Activated T-helper 1 cell treated with anti-CD3 and anti-CD28 coated beads, Interleukin-12 subunit alpha, Interleukin-12 subunit beta, Interleukin-2, Interleukin-4 antibody, amounts not matched to agents 30 ng/mL and 10 ng/mL and 1 ng/mL, durations not matched to agents 14 hours and 24 hours and 36 hours (primary cell): ENCODE results near the gene GPR31. TPM values are rescaled to one million over a fixed set of nuclear protein-coding genes. Genes with fewer than 3 reads are reported as not detected.
"Not testable (repeated sequence)": the region's sequence is repeated elsewhere in the genome, so short reads cannot be mapped to it uniquely, and the experiment has no call there.

ENCODE experiments used
- DNase-seq: peaks from one replicate; pipeline ENCODE4 v3.0.0; 2021; ENCODE audit warnings: low spot score
- H3K27ac Mint-ChIP-seq: one replicate; pipeline ENCODE4 v1.8.0; 2021; ENCODE audit warnings: mild to moderate bottlenecking, mixed read lengths
- H3K27me3 Mint-ChIP-seq: one replicate; pipeline ENCODE4 v1.8.0; 2022; ENCODE audit warnings: mild to moderate bottlenecking, moderate library complexity, mixed read lengths; ENCODE audit not compliant: insufficient read depth
- H3K36me3 Mint-ChIP-seq: one replicate; pipeline ENCODE4 v1.8.0; 2021; ENCODE audit warnings: low read depth, mixed read lengths
- H3K4me1 Mint-ChIP-seq: one replicate; pipeline ENCODE4 v1.8.0; 2021; ENCODE audit warnings: low read depth, mixed read lengths
- H3K4me3 Mint-ChIP-seq: one replicate; pipeline ENCODE4 v1.8.0; 2021; ENCODE audit warnings: mild to moderate bottlenecking, moderate library complexity, mixed read lengths
- H3K9me3 Mint-ChIP-seq: one replicate; pipeline ENCODE4 v1.8.0; 2021; ENCODE audit warnings: mixed read lengths
- intact Hi-C: fragments of 100-400 bp; cut with micrococcal nuclease; formaldehyde crosslinking; loops from one replicate; pipeline ENCODE4 v1.15.1; 2024
- total RNA-seq: library from RNA; stranded (reverse); gene quantifications from 2 replicates; pipeline ENCODE4 v1.2.3, GENCODE V29; 2022

GPR31 gene
- total RNA-seq, 1 donor from 2014 or later: not detected

DNA sequence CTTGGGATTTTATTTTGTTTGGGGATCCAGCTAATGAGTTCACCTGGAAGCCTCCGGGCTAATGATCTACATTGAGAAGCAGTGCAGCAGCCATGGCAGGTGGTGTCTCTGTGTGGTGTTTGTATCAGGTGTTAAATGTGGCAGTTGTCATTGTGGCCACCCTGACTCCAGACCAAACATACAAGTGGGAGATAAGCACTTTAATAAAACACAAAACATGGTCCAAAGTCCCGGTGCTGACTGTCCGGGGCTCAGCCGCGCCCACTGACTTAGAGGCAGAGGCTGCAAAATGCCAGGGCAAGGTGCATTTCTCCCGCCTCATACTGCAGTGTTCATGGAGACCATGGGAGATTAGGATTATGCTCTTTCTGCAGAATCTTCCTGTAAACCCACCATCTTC lies 23.6 kb upstream of the GPR31 start:
- H3K4me3 Mint-ChIP-seq, H3K36me3 Mint-ChIP-seq, H3K9me3 Mint-ChIP-seq, H3K27ac Mint-ChIP-seq, H3K27me3 Mint-ChIP-seq, H3K4me1 Mint-ChIP-seq, intact Hi-C loops, DNase-seq: not testable (repeated sequence)

DNA sequence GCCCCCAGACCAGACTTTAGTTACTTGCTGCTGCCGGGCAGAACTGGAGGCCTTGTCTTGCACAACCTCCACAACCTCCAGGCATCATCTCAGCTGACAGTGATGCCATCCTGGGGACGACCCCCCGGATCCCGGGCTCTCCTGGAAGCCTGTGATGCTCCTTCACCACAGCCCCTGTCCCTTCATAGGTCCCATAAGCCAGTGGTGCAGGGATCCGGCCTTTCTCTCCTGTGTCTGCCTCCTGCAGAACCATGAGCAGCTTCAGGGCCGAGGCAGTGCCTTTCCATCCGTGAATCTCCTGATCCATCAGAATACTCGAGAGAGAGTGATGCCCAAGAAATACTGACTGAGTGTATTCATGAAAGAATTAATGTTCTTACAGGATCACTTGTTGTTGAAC lies 22.3 kb upstream of the GPR31 start:
- H3K27ac Mint-ChIP-seq, H3K36me3 Mint-ChIP-seq, H3K4me3 Mint-ChIP-seq, H3K27me3 Mint-ChIP-seq, H3K9me3 Mint-ChIP-seq, H3K4me1 Mint-ChIP-seq, DNase-seq, intact Hi-C loops: not testable (repeated sequence)

DNA sequence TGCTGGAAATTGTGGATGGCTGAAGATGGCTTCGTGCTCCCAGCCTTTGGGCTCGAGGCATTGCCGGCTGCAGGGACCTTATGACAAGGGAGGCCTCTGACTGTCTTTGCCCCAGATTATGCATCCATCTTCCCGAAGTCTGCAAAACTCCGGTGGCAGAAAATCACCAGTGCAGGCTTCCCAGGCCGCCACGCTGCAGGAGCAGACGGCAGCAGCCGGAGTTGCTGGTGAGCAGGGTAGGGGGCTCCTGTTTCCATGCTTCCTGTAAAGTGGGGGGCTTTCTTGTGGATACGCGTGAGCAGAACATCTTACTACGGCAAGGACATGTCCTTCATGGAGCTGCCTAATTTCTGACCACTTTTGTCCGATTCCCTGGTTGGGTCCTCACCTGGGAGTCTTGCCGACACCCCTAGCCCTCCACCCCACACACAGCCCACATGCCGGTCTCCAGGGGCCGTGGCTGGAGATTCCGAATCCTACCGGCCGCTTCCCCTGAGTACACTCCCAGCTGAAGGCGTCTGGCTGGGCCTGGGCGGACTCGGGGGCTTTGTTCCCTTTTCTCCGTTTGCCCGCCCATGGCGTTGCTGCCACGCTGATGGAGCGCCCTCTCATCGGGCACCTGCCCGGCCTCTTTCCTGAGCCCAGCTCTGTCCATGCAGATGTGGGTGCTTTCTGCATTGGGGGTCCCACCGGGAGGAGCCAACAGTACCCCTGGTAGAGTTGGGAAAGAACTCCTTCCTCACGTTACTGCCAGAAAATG lies 21.3 kb upstream of the GPR31 start:
- H3K27ac Mint-ChIP-seq, DNase-seq, H3K4me3 Mint-ChIP-seq, intact Hi-C loops, H3K4me1 Mint-ChIP-seq, H3K9me3 Mint-ChIP-seq, H3K27me3 Mint-ChIP-seq, H3K36me3 Mint-ChIP-seq: not testable (repeated sequence)

DNA sequence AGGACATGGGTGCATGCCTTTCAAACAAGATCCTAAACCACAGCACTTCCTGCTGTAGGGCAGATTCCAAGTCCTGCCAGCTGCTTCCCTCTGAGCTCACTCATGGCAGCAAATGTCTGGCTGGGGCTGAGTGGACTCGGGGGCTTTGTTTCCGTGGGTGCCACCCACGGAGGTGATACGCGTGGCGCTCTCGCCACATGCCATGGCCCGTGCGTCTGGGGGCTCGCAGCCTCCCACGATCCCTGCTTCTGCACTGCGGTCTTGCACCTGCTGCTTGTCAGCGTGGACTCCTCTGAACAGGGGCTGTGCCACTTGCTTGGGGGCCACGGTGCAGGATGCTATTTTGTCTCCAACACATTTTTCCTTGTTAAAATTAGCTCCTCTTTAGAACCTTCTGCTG lies 19.5 kb upstream of the GPR31 start:
- H3K4me1 Mint-ChIP-seq, intact Hi-C loops, H3K27ac Mint-ChIP-seq, H3K4me3 Mint-ChIP-seq, H3K36me3 Mint-ChIP-seq, DNase-seq, H3K9me3 Mint-ChIP-seq, H3K27me3 Mint-ChIP-seq: not testable (repeated sequence)

DNA sequence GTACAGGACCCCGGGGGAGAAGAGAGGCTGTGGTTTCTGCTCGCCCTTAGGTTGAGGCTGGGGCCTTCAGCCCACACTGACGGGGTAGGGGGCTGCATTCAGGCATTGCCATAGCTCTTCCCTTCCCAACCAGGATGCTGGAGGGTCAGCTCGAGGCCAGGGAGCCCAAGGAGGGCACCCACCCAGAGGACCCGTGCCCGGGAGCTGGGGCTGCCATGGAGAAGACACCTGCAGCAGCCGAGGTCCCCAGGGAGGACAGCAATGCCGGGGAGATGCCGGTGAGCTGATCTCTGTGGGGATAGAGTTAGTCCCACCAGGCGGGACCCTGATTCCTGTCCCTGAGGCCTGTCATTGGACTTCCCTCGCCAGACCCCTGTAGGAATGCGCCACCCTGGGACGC lies 14.2 kb upstream of the GPR31 start:
- H3K9me3 Mint-ChIP-seq, H3K27me3 Mint-ChIP-seq, H3K36me3 Mint-ChIP-seq, intact Hi-C loops, H3K27ac Mint-ChIP-seq, DNase-seq, H3K4me3 Mint-ChIP-seq, H3K4me1 Mint-ChIP-seq: not testable (repeated sequence)

DNA sequence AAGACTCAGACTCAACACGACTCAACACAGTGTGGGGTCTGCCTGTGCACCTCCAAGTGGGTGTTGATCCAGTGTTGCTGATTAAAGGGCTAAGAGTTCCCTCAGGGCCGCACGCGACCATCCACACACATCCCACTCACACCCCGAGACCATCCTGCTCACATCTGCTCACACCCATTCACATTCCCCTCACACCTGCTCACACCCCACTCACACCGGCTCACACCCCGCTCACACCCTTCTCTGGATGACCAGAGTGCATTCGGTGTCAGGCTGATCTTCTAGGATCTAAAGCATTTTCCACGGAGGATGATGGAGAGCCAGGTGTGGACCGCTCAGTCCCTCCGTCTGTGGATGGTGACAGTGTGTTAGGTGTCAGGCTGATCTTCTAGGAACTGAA lies 13.5 kb upstream of the GPR31 start:
- H3K27me3 Mint-ChIP-seq, H3K4me1 Mint-ChIP-seq, H3K4me3 Mint-ChIP-seq, H3K27ac Mint-ChIP-seq, H3K36me3 Mint-ChIP-seq, H3K9me3 Mint-ChIP-seq, DNase-seq, intact Hi-C loops: not testable (repeated sequence)

DNA sequence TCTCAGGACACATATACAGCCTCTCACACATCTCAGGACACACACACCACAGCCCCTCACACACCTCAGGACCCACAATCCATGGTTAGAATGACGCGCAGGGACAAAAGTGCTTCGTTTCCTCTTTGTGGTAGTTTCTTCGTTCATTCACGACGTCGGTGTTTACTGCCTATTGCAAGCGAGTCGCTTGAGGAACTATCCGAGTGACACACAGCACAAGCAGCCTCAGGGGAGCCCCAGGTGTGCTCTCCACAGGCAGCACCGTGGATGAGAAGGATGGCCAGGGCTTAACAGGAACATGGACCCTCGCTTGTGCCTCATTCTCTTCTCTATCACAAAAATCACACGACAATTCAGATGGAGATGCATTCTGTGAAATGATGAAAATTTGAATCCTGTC lies 12.1 kb upstream of the GPR31 start:
- H3K27ac Mint-ChIP-seq, H3K9me3 Mint-ChIP-seq, H3K27me3 Mint-ChIP-seq, H3K36me3 Mint-ChIP-seq, DNase-seq, intact Hi-C loops, H3K4me3 Mint-ChIP-seq, H3K4me1 Mint-ChIP-seq: not testable (repeated sequence)

DNA sequence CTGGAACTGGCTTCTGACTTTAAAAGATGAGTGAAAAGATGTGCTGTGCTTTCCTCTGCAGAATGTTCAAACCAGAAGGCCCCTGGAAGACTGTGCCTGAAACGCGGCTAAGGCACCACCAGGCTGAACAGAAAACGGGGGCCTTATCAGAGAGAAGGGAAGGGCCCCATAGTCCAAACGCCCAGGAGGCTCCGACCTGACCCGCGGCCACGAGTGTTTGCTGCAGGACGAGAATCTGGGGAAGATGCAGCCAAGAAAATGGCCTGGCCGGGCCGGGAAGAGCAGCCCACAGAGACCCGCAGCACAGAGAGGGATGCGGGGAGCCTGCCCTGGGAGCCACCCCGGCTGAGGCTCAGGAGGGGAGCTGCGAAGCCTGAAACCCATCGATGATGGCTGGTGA lies 10.5 kb upstream of the GPR31 start:
- DNase-seq, H3K9me3 Mint-ChIP-seq, H3K27me3 Mint-ChIP-seq, H3K36me3 Mint-ChIP-seq, H3K27ac Mint-ChIP-seq, intact Hi-C loops, H3K4me3 Mint-ChIP-seq, H3K4me1 Mint-ChIP-seq: not testable (repeated sequence)

DNA sequence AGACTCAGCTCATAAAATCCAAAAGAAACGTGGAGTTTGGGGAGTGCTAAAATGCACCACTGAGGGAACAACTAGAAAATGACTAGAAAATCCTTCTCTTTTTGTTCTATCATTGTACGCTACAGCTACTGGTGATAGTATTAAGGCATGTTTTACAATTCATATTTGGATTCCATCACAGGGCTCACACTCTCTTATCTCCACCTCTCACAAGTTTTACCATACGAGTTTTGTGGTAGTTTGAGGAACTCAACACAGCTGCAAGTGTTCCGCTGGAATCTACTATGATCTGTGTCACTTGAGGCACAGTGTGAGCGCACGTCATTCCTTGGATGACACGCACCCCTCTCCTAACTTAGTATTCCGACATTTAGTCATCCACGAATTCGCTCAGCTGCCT lies 9.9 kb upstream of the GPR31 start:
- H3K9me3 Mint-ChIP-seq, H3K27ac Mint-ChIP-seq, H3K36me3 Mint-ChIP-seq, intact Hi-C loops, H3K4me1 Mint-ChIP-seq, H3K27me3 Mint-ChIP-seq, DNase-seq, H3K4me3 Mint-ChIP-seq: not testable (repeated sequence)

DNA sequence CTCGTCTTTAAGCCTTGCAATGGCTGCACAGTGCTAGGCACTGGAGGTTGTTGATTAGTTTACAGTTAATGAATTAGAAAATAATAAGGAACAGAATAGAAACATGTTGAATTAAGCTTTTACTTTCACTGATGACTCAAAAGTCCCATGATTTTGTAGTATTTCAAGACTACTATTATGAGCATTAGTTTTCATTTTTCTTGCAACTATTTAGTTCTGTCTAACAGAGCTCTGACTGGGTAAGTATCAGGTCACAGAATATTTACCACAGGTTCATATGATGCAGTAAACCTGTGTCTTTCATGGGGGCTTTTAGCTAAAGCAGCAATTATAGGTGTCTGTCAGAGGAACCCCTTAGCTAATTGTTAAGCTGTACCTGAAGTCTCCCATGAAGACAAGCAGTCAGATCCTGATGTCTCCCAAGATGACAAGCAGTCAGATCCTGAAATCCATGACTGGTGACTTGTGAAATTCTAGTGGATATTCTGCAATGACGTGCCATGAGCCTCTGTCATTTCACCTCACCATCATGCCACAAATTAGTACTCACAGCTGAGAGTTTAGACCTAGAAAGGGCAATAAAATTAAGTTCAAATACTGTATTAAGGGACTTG lies 8.2 kb upstream of the GPR31 start:
- H3K4me1 Mint-ChIP-seq: no peaks in the 10 kb centered on the region
- H3K27me3 Mint-ChIP-seq: peaks cover 4% of the 10 kb centered on the region
- no peaks in the 10 kb centered on the region for H3K9me3 Mint-ChIP-seq

DNA sequence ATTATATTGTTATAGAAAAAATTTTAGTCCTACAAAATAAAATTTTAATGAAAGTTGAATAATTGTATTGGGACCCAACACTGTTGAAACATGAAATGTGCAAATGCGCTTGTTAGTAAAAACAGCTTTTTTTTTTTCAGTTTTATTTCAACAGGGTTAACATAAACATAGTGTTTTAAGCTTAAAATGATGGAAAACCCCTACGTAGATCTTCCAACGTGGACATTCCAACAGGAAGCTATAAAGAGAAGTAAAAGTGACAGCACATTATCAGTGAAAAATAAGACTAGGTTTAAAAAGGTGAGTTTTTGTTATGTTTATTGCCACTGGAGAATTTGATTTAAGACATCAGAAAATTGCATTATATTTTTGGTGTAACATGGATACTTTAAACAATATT lies 6.5 kb upstream of the GPR31 start:
- Mint-ChIP-seq H3K4me3 (no peak overlapping the region), H3K9me3 (no peaks in the 10 kb centered on the region), H3K27ac (no peak overlapping the region), H3K27me3 (peaks cover 2% of the 10 kb centered on the region), H3K36me3 (no peaks in the 10 kb centered on the region), H3K4me1 (no peaks in the 10 kb centered on the region)
- intact Hi-C loops: no loop called here
- DNase-seq: no peak

More for the DNA sequence above, 8.2 kb upstream of the GPR31 start:
- no peak for DNase-seq
- intact Hi-C loops: no loop called here
- H3K27ac Mint-ChIP-seq: no peak overlapping the region
- H3K4me3 Mint-ChIP-seq: no peak overlapping the region
- H3K36me3 Mint-ChIP-seq: no peaks in the 10 kb centered on the region

DNA sequence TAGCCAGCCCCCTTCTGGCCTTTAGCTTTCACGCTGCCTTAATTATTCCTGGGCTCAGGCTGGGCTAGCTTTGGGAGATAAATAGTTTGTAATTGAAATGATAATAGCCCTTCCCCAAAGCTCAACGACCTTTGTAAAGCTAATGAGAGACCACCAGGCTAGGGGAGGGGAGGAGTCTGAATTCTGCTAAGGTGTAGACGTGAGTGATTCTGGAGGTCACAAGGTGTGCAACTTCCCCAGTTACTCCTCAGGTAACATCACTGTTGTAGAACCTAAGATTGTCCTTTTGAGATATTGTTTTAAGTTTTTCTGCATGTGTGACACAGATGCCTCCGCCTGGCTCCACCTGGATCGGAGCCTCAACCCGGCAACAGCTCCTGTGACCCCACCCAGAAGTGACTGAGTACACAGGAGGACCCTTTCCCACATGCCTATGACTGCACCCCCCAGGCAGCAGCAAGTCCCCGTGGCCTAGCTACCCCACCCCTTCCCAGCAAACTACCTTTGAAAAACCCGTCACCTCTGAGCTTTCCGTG lies 5.8 kb upstream of the GPR31 start:
- intact Hi-C loops: no loop called here
- Mint-ChIP-seq H3K4me1 (no peaks in the 10 kb centered on the region), H3K36me3 (no peaks in the 10 kb centered on the region), H3K9me3 (no peaks in the 10 kb centered on the region), H3K4me3 (no peak overlapping the region), H3K27me3 (peaks cover 5% of the 10 kb centered on the region), H3K27ac (no peak overlapping the region)
- no peak for DNase-seq

DNA sequence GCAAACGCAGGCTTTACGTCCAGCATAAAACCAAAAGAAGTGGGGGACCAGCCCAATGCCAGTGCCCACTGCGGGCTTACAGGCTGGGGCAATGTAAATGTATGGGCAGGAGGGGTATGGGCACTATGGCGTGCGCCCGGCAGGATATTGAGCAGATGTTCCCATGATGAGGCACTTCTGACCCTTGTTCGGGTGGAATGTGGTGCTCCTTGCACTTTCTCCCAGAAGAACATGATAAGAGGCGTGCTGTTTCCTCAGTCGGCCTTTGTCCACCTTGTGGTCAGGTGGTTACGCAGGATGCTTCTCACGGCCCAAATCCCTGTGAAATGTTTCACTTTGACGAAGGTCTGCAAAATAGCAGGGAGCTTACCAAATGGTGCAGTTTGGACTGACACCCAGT lies 4.8 kb upstream of the GPR31 start:
- Mint-ChIP-seq H3K36me3 (no peaks in the 10 kb centered on the region), H3K27me3 (peaks cover 5% of the 10 kb centered on the region), H3K4me1 (no peaks in the 10 kb centered on the region), H3K27ac (no peak overlapping the region), H3K4me3 (no peak overlapping the region), H3K9me3 (no peaks in the 10 kb centered on the region)
- DNase-seq: no peak
- intact Hi-C loops: no loop called here
